SK-N-SH treated with all-trans-retinoic acid at 6 μM for 48 hours (cell line): ENCODE measurements around the gene MLANA.

Experiments
- ATAC-seq: fragments of 200-7000 bp; cut with Tn5 transposase; 3 replicates; pipeline ENCODE4 v1.9.1; 2020; ENCODE audit warnings: mild to moderate bottlenecking, moderate library complexity
- ARNTL ChIP-seq: fragments of 450-650 bp; formaldehyde crosslinking; IDR thresholded peaks from 2 replicates; pipeline ENCODE4 v1.5.0; 2020; ENCODE audit warnings: low read depth, mild to moderate bottlenecking, moderate library complexity, borderline replicate concordance
- BACH2 ChIP-seq: fragments of 250-450 bp; sonication (Bioruptor Pico); IDR thresholded peaks from 2 replicates; pipeline ENCODE4 v1.9.0; 2021; ENCODE audit warnings: mild to moderate bottlenecking, borderline replicate concordance
- GLIS3 ChIP-seq: fragments of 250-450 bp; sonication (Bioruptor Pico); IDR thresholded peaks from 2 replicates; pipeline ENCODE4 v1.5.0; 2020; ENCODE audit warnings: mild to moderate bottlenecking, moderate library complexity
- SNAI2 ChIP-seq: fragments of 250-450 bp; sonication (Bioruptor Pico); IDR thresholded peaks from 2 replicates; pipeline ENCODE4 v1.5.0; 2020; ENCODE audit warnings: mild to moderate bottlenecking, moderate library complexity
- TOX ChIP-seq: fragments of 250-450 bp; sonication (Bioruptor Pico); IDR thresholded peaks from 2 replicates; pipeline ENCODE4 v1.8.0; 2021; ENCODE audit warnings: mild to moderate bottlenecking, moderate library complexity, borderline replicate concordance
- ZFP3 ChIP-seq: fragments of 250-450 bp; sonication (Bioruptor Pico); IDR thresholded peaks from 2 replicates; pipeline ENCODE4 v1.5.0; 2020; ENCODE audit warnings: mild to moderate bottlenecking, moderate library complexity
- ZNF565 ChIP-seq: fragments of 450-650 bp; formaldehyde crosslinking; conservative IDR thresholded peaks from 2 replicates; pipeline ENCODE4 v1.5.0; 2020; ENCODE audit warnings: low read depth, mild to moderate bottlenecking, moderate library complexity
- ZNF70 ChIP-seq: fragments of 450-650 bp; formaldehyde crosslinking; IDR thresholded peaks from 2 replicates; pipeline ENCODE4 v1.5.0; 2020; ENCODE audit warnings: mild to moderate bottlenecking, moderate library complexity
- ZNF8 ChIP-seq: fragments of 450-650 bp; formaldehyde crosslinking; IDR thresholded peaks from 2 replicates; pipeline ENCODE4 v1.5.0; 2020; ENCODE audit warnings: mild to moderate bottlenecking, moderate library complexity
- TF ChIP-seq, protein P1 (sequence below): fragments of 250-450 bp; sonication (Bioruptor Pico); IDR thresholded peaks from 2 replicates; pipeline ENCODE4 v1.5.1; 2020; ENCODE audit warnings: low read depth, mild to moderate bottlenecking, moderate library complexity
- TF ChIP-seq, protein P2 (sequence below): fragments of 250-450 bp; sonication (Bioruptor Pico); IDR thresholded peaks from 2 replicates; pipeline ENCODE4 v1.8.0; 2020; ENCODE audit warnings: mild to moderate bottlenecking, moderate library complexity, borderline replicate concordance

Gene MLANA

DNA sequence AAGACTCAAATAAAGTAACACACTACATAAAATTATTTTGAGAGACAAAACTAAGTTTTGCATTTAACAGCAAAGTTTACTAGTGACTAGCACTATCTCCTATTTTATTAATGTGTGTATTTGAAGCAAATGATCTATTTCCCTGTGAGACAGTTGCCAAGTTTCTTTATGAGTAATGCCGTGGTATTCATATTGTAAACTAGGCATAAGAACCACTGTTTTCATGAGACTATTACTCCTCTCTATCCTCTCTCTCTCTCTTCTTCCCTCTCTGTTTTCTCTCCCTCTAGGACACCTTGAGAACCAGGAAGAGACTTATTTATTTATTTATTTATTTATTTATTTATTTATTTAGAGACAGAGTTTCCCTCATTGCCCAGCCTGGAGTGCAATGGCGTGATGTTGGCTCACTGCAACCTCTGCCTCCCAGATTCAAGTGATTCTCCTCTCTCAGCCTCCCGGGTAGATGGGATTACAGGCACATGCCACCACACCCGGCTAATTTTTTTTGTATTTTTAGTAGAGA is 61.1 kb downstream of the MLANA start:
- ATAC-seq, result peak; percentile 54; the same call in 2 of the 3 replicates
- no peak for TF ChIP-seq ZFP3 (CRISPR knock-in tag)

DNA sequence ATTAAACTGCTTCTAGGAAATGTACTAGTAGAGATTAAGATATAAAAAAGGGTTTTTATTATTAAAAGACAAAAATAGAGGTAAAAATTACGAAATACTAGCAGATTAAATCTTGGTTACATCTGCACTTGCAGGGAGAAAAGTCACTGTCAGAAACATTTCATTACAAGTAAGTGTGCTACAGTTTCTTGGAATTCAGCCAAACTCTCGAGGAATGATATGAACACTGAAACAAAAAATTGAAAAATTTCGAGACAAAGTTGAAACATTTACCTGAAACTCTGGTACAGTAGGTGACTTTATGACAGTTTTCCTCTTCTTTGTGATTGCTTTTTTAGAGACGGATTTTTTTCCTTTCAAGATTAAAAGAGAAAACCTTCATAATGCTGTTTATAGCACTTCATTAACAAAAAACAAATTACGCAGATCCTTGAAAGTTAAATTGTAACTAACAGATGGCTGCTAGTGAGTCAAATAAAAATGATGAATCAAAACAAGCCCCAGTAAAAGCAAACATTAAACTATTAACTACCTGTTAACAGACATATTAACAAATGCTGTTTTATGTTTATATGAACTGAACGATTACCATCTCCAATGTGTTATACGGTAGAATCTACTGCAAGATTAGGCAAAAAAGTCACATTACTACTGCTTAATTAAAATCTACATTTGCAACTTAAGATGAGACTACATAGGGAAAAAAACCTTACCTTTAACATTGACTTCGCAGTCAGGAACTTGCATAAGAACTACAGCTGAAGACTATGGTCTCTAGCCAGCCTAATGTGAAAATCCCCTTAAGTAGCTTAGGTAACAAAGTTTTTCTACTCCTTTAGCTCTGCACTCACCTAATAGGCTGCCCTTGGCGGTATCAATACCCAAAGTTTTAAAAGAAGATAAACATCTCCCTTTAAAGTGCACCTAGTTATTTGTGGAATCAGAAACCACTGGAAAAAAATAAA is 63.3 kb downstream of the MLANA start:
- ATAC-seq, result no peak
- TF ChIP-seq, protein P1, sequence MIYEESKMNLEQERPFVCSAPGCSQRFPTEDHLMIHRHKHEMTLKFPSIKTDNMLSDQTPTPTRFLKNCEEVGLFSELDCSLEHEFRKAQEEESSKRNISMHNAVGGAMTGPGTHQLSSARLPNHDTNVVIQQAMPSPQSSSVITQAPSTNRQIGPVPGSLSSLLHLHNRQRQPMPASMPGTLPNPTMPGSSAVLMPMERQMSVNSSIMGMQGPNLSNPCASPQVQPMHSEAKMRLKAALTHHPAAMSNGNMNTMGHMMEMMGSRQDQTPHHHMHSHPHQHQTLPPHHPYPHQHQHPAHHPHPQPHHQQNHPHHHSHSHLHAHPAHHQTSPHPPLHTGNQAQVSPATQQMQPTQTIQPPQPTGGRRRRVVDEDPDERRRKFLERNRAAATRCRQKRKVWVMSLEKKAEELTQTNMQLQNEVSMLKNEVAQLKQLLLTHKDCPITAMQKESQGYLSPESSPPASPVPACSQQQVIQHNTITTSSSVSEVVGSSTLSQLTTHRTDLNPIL (CRISPR knock-in tag), result no peak
- no peak for TF ChIP-seq BACH2

DNA sequence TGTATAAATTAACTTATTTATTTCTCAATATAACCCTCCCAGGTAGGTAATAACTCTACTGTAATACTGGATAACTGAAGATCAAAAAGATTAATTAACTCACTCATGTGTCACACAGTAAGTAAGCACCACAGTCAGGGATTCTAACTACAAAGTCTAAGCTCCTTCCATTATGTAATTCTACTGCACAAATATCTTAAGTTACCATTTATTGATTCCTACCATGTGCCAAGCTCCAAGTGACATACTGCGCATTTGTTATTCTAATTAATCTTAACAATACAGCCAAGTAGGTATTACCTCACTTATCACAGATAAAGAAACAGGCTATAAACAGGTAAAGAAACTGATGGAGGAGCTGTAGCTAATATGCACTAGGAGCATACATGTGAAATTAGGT is 66.5 kb downstream of the MLANA start:
- no peak for ATAC-seq
- no peak for TF ChIP-seq GLIS3
- TF ChIP-seq, protein P2, sequence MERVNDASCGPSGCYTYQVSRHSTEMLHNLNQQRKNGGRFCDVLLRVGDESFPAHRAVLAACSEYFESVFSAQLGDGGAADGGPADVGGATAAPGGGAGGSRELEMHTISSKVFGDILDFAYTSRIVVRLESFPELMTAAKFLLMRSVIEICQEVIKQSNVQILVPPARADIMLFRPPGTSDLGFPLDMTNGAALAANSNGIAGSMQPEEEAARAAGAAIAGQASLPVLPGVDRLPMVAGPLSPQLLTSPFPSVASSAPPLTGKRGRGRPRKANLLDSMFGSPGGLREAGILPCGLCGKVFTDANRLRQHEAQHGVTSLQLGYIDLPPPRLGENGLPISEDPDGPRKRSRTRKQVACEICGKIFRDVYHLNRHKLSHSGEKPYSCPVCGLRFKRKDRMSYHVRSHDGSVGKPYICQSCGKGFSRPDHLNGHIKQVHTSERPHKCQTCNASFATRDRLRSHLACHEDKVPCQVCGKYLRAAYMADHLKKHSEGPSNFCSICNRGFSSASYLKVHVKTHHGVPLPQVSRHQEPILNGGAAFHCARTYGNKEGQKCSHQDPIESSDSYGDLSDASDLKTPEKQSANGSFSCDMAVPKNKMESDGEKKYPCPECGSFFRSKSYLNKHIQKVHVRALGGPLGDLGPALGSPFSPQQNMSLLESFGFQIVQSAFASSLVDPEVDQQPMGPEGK, result no peak

DNA sequence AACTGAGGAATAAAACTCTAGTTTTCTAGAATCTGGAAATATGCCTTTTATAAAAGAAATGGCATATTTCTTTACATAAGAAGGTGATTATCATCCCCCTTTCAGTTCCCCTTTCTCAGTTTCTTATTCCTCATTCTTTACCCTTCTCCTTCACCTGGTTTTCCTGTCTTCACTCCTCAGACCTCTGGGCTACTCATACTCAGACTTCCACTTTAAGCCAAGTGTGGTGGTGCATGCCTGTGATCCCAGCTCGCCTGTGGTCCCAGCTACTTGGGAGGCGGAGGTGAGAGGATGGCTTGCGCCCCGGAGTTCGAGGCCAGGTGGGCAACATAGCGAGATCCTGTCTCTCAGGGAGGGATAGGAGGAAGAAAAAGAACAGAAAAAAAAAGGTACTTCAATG is 67.6 kb downstream of the MLANA start:
- no peak for ATAC-seq
- no peak for TF ChIP-seq ZNF565 (CRISPR knock-in tag)
- TF ChIP-seq ARNTL (CRISPR knock-in tag), result no peak
- TF ChIP-seq TOX (CRISPR knock-in tag), result no peak
- TF ChIP-seq, protein P2, result no peak
- no peak for TF ChIP-seq SNAI2 (CRISPR knock-in tag)
- TF ChIP-seq GLIS3, result no peak
- no peak for TF ChIP-seq ZNF70 (CRISPR knock-in tag)
- no peak for TF ChIP-seq ZFP3 (CRISPR knock-in tag)
- no peak for TF ChIP-seq ZNF8 (CRISPR knock-in tag)
